C4-2B (cell line): ENCODE results near the gene HSPG2.

Experiments used
- H3K27ac ChIP-seq: fragments of 450-650 bp; 2 replicates; pipeline ENCODE4 v1.5.1; 2017
- CTCF ChIP-seq: fragments of 450-650 bp; conservative IDR thresholded peaks from 2 replicates; pipeline ENCODE4 v1.5.1; 2017; ENCODE audit warnings: mild to moderate bottlenecking
- ZFX ChIP-seq: fragments of 450-650 bp; IDR thresholded peaks from 2 replicates; pipeline ENCODE4 v1.6.1; 2017

Gene HSPG2

DNA sequence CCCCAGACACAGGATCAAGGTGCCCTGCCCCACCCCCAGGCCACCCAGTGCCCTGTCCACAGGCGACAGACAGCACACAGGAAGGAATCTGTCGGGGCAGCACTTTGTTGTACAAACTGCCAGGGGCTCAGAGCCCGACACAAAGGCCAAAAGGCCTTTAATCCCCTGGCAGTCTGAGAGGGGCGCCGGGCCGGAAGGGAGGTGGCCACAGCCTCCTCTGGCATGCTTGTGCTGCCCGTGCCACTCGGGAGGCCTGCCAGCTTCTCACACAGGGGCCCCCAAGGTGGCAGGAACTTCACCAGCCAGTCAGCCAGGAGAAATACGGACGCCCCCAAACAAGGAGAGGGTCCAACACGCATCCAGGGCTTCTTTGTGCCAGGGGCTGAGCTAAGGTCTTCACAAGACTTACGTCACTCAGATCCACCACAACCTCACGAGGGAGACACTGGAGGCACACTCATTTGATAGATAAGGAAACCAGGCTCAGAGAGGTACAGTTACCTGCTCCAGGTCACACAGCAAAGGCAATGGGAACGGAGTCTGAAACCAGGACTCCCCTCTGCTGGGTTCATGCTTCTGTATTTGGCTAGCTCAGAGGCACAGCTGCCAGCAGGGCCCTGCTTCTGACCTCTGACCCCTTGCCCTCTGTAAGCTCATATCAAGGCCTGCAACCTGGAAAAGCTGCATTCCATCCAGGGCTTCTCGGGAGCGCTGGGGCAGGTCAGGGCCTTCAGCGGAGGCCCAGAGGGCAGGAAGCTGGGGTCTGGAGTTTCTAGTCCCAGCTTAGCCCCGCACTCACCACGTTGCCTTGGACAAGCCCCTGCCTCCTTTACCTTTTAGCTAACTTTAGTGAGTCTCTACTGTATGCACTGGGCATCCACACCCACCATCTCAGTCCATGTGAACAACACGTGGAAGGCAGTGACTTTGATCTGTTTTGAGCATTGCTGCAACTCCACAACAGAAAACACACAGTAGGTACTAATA, 34.8 kb downstream of the HSPG2 start:
- no peak for TF ChIP-seq ZFX
- TF ChIP-seq CTCF = no peak
- H3K27ac ChIP-seq = no peak overlapping the region

DNA sequence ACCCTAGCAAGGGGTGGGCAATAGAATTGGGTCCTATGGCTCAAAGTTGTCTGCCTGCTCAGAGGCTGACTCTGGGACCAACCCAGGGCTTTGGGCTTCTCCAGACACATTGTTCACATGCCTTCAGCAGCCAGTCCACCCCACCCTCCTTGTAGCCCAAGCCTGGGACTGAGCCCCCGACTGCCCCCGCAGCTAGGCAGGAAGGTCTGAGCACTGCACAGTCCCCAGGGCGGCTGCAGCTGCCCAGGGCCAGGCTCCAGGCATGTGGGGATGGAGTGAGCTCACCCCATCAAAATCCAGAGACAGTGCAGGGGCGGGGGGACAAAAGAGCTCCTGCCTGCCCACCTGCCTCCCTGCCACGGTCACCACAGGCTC, 35.6 kb downstream of the HSPG2 start:
- H3K27ac ChIP-seq = no peak overlapping the region
- TF ChIP-seq ZFX = no peak
- no peak for TF ChIP-seq CTCF

GRCh38 chr1:21900766-21901472, 36.2 kb downstream of the HSPG2 start:
- H3K27ac ChIP-seq = no peak overlapping the region
- TF ChIP-seq CTCF = no peak
- TF ChIP-seq ZFX = no peak

- no peak overlapping the region for H3K27ac ChIP-seq
Observed at GRCh38 chr1:21899987-21900386, 37.1 kb downstream of the HSPG2 start.

GRCh38 chr1:21899267-21899810, 37.8 kb downstream of the HSPG2 start:
- TF ChIP-seq CTCF (no peak), ZFX (no peak)
- H3K27ac ChIP-seq = no peak overlapping the region

More at GRCh38 chr1:21899987-21900386, 37.1 kb downstream of the HSPG2 start:
- no peak for TF ChIP-seq ZFX
- no peak for TF ChIP-seq CTCF

GRCh38 chr1:21898326-21899200, 38.5 kb downstream of the HSPG2 start:
- H3K27ac ChIP-seq = no peak overlapping the region
- TF ChIP-seq CTCF = no peak
- no peak for TF ChIP-seq ZFX
